Spleen (tissue), 7 donors: ENCODE data around the gene EPSTI1.

Source experiments
- CTCF ChIP-seq, 11 experiments: fragments of 200-600 bp in 7 of 11; fragments of 450-650 bp in 4 of 11; sonication (generic) in 4 of 11; IDR thresholded peaks in 8 of 11; conservative IDR thresholded peaks in 3 of 11; 1 replicate in 7 of 11; 2 replicates in 4 of 11; pipeline versions ENCODE4 v1.4.0 to v1.8.0; 2016 to 2021; ENCODE audit warnings: antibody characterized with exemption in 11 of 11, inconsistent platforms in 4 of 11, mild to moderate bottlenecking in 1 of 11
- POLR2A ChIP-seq, 3 donors: fragments of 450-650 bp; IDR thresholded peaks; one replicate each; pipeline ENCODE4 v1.5.1; 2017; ENCODE audit warnings: antibody characterized with exemption in 3 of 3, mild to moderate bottlenecking in 1 of 3
- POLR2AphosphoS5 ChIP-seq, 3 donors: sonication (generic); formaldehyde crosslinking; IDR thresholded peaks; one replicate each; pipeline ENCODE4 v1.5.1; 2017; ENCODE audit warnings: antibody characterized with exemption in 3 of 3
- donor health status: DM: no; HTN: no; CAD: no; lungs with moderate emphysema.
- donor health status: DM: no; HTN: no; CAD: no.
- donor health status: DM: no; HTN: no; CAD: no.

GRCh38 chr13:42969565-42970172, 22.4 kb downstream of the EPSTI1 start:
- peak; percentile 21 to 87 (median 70) for TF ChIP-seq CTCF (IDR thresholded peaks at IDR 0.05 in 8 of 11, conservative IDR thresholded peaks at IDR 0.05 in 3 of 11)
- no peak for TF ChIP-seq POLR2A (IDR thresholded peaks at IDR 0.05)
- TF ChIP-seq POLR2AphosphoS5 (IDR thresholded peaks at IDR 0.05) = peak in 1 of 3 donors; percentile 9
